A549 treated with Mapracorat at 1 μM for 4 hours (cell line): ENCODE data around the gene KRTAP1-3. TPM values are rescaled to one million over a fixed set of nuclear protein-coding genes. Genes with fewer than 3 reads are reported as not detected.

ENCODE experiments used
- total RNA-seq: library from RNA; stranded (reverse); fragments of 200-300 nt; extraction: Qiagen RNA extraction; gene quantifications from 5 replicates; pipeline ENCODE4 v1.2.3, GENCODE V29; 2022

KRTAP1-3 gene, protein sequence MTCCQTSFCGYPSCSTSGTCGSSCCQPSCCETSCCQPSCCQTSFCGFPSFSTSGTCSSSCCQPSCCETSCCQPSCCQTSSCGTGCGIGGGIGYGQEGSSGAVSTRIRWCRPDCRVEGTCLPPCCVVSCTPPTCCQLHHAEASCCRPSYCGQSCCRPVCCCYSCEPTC
- not detected in 5 replicates for total RNA-seq

DNA sequence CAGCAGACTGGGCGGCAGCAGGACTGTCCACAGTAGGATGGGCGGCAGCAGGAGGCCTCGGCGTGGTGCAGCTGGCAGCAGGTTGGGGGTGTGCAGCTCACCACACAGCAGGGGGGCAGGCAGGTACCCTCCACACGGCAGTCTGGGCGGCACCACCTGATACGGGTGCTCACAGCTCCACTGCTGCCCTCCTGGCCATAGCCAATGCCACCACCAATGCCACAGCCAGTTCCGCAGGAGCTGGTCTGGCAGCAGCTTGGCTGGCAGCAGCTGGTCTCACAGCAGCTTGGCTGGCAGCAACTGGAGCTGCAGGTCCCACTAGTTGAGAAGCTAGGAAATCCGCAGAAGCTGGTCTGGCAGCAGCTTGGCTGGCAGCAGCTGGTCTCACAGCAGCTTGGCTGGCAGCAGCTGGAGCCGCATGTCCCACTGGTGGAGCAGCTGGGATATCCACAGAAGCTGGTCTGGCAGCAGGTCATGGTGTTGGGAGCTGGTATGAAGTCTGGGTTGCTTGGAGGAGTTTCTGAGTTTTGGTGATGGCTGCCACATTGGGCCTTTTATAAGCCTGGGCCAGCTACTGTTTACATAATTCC is at the start of gene KRTAP1-3:
Gene KRTAP1-3, minus strand, starts transcription at position 529 of the 590 bp plus-strand sequence. Its CDS starts 53 bp downstream, at position 476.

DNA sequence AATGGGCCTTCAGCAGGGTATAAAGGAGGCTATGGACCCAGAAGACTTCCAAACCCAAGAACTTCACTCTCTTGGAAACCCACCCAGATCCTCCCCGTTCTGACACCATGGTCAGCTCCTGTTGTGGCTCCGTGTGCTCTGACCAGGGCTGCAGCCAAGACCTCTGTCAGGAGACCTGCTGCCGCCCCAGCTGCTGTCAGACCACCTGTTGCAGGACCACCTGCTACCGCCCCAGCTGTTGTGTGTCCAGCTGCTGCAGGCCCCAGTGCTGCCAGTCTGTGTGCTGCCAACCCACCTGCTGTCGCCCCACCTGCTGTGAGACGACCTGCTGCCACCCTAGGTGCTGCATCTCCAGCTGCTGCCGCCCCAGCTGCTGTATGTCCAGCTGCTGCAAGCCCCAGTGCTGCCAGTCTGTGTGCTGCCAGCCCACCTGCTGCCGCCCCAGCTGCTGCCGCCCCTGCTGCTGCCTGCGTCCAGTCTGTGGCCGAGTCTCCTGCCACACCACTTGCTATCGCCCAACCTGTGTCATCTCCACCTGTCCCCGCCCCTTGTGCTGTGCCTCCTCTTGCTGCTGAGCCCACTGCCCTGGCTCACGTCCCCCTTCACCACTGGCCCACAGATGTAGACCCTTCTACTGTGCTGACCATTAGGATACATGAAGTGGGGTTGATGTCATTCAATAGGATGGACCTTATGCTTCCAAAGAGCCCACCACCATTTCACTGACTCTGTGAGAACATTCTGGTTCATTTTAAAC is 49.6 kb upstream of the KRTAP1-3 start, which contains the start of gene KRTAP4-7:
Gene KRTAP4-7, plus strand, starts transcription at position 51 of the 757 bp plus-strand sequence. Its CDS starts 57 bp downstream, at position 108.

DNA sequence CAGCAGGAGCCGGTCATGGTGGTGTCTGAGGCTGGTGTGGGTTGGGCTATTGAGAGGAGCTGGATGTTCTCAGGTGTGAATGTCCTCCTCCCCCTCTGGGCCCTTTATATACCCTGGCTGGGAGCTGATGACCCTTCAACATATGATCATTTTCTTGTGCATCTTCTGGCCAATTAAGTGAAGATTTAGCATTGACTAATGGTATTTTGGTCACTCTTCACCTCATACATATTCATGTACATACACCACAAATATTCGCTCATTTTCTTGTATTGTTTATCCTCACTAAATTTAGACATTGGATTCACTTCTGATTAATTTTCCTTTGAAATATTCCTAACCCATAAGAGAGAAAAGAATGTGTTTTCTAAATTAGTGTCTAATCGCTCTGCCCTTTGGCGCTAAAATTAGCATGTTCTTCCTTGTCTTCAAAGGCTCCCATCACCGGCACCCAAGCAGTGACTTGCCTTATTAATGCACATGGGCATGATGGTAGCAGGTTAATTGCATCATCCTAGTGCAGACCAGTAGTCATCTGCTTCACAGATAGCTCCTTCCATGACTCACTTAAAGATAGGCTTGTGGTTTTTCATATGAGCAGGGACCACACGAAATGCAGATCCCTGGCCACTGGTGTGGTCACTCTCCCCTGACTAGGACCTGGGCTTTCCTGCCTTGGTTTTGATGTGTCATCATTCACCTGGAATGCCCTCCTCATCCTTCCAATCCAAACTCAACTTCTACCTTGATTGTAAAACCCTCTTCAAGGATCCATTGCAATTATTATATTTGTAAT is 31.4 kb upstream of the KRTAP1-3 start, which contains the start of gene KRTAP2-4:
Gene KRTAP2-4, minus strand, starts transcription at position 51 of the 796 bp plus-strand sequence. Its CDS starts 34 bp downstream, at position 17.

DNA sequence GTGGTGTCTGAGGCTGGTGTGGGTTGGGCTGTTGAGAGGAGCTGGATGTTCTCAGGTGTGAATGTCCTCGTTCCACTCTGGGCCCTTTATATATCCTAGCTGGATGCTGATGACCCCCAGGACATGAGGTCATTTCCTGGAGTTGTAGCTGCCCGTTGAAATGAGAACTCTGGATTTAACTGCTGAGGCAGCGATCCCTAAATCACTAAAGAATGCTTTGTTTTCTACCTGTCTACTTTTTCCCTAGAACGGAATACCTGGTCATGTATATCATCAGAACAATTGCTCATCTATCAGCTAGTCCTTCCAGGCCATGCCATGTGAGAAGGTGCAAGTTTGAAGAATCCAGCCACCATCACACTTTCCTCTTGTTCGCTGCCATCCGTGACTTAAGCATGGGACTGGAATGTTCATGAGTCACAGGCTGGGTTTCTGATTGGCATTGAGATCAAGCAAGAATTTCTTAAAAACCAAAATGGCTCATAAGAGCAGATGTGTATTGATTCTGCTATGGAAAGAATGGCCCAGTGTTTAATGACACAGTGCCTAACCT is 25.5 kb upstream of the KRTAP1-3 start, which contains the start of gene KRTAP2-3:
Gene KRTAP2-3, minus strand, starts transcription at position 63 of the 553 bp plus-strand sequence. CDS start 64 bp downstream, outside the sequence.

DNA sequence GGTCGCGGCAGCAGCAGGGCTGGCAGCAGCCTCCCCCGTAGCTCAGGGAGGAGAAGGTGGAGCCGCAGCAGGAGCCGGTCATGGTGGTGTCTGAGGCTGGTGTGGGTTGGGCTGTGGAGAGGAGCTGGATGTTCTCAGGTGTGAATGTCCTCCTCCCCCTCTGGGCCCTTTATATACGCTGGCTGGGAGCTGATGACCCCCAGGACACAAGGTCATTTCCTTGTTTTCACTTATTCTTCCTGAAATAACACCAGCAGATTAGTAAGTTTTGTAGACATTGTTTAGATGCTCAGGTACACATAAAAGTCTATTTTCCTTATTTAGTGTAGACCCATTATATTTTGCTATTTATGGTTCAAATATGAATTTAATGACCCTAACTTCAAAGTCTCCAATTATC is 20.5 kb upstream of the KRTAP1-3 start, which contains the start of gene KRTAP2-2:
Gene KRTAP2-2, minus strand, starts transcription at position 101 of the 400 bp plus-strand sequence. Its CDS starts 19 bp downstream, at position 82.

DNA sequence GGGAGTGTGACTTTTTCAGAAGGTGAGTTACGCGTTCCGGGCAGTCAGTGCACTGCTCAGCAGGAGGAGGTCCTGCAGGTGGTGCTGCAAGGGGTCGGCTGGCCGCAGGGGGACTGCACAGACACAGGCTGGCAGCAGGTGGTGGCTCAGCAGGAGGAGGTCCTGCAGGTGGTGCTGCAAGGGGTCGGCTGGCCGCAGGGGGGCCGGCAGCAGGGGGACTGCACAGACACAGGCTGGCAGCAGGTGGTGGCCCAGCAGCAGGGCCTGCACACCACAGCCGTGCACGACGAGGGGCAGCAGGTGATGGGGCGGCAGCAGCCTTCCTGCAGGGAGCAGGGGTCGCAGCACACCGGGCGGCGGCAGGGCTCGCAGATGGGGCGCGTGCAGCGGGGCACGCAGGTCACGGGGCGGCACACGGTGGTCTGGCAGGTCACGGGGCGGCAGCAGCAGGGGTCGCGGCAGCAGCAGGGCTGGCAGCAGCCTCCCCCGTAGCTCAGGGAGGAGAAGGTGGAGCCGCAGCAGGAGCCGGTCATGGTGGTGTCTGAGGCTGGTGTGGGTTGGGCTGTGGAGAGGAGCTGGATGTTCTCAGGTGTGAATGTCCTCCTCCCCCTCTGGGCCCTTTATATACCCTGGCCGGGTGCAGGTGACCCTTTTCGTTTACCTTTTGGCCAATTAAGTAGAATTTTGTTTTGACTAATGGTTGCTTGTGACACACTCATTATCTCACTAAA is 12.2 kb upstream of the KRTAP1-3 start, which contains the start of gene KRTAP2-1:
Gene KRTAP2-1, minus strand, starts transcription at position 582 of the 731 bp plus-strand sequence. Its CDS starts 49 bp downstream, at position 533.

DNA sequence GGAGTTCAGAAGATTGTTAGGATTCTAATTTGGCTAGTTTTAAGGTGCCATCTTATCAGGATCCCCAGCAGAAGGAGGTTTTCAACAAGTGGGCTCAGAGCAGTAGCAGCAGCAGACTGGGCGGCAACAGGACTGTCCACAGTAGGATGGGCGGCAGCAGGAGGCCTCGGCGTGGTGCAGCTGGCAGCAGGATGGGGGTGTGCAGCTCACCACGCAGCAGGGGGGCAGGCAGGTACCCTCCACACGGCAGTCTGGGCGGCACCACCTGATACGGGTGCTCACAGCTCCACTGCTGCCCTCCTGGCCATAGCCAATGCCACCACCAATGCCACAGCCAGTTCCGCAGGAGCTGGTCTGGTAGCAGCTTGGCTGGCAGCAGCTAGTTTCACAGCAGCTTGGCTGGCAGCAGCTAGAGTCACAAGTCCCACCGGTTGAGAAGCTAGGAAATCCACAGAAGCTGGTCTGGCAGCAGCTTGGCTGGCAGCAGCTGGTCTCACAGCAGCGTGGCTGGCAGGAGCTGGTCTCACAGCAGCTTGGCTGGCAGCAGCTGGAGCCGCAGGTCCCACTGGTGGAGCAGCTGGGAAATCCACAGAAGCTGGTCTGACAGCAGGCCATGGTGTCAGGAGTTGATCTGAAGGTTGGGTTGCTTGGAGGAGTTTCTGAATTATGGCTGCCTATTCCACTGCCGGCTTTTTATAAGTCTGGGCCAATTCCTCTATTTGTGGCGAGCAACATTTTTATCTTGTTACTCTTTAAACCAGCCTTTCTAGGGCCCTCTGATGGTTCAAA is 6.3 kb upstream of the KRTAP1-3 start, which contains the start of gene KRTAP1-1:
Gene KRTAP1-1, minus strand, starts transcription at position 668 of the 789 bp plus-strand sequence. Its CDS starts 53 bp downstream, at position 615.

DNA sequence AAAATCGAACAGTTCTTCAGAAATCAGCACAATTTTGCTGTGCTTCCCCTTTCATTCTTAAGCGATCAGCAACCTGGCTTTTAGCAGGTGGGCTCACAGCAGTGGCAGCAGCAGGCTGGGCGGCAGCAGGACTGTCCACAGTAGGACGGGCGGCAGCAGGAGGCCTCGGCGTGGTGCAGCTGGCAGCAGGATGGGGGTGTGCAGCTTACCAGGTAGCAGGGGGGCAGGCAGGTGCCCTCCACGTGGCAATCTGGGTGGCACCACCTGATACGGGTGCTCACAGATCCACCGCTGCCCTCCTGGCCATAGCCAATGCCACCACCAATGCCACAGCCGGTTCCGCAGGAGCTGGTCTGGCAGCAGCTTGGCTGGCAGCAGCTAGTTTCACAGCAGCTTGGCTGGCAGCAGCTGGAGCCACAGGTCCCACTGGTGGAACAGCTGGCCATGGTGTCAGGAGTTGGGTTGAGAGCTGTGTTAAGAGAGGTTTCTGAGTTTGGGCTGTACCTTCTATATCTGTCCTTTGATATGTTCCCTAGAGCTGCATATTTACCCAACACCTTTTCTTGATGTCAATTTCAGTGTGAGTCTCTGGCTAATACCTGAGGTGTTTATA is 4.9 kb downstream of the KRTAP1-3 start, which contains the start of gene KRTAP1-4:
Gene KRTAP1-4, minus strand, starts transcription at position 563 of the 613 bp plus-strand sequence. Its CDS starts 117 bp downstream, at position 446.

DNA sequence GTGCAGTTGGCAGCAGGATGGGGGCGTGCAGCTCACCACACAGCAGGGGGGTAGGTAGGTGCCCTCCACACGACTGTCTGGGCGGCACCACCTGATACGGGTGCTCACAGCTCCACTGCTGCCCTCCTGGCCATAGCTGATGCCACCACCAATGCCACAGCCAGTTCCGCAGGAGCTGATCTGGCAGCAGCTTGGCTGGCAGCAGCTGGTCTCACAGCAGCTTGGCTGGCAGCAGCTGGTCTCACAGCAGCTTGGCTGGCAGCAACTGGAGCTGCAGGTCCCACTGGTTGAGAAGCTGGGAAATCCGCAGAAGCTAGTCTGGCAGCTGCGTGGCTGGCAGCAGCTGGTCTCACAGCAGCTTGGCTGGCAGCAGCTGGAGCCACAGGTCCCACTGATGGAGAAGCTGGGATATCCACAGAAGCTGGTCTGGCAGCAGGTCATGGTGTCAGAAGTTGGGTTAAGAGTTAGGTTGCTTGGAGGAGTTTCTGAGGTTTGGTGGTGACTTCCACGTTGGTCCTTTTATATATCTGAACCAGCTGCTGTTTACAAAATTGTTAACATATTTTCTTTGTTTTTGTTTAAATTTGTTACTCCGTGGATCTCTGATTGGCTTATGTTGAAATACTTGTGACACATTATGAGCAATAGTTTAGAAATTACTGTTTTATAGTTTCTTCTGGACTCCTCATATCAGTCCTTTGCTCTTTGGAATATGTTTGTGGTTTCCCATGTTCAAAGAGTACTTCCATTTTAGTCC is 7.8 kb downstream of the KRTAP1-3 start, which contains the start of gene KRTAP1-5:
Gene KRTAP1-5, minus strand, starts transcription at position 494 of the 757 bp plus-strand sequence. Its CDS starts 53 bp downstream, at position 441.

DNA sequence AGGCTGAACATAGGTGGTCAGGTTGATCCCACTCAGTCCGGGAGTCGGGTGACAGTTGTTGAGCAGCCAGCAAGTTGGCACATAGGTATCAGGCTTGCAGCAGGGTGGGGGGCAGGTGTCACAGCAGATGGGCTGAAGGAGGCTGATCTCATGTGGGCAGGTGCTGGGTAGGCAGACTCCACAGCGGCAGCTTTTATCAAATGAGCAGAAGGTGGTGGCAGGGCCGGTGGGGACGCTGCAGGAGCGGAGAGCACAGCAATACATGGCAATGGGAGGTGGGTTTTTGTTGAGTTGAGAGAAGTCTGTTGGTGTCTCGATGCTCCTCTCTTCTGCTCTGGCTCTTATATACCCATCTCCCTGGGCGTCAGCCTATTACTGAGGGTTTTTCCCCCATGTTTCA is 25.9 kb downstream of the KRTAP1-3 start, which contains the start of gene KRTAP3-1:
Gene KRTAP3-1, minus strand, starts transcription at position 318 of the 400 bp plus-strand sequence. Its CDS starts 54 bp downstream, at position 264.

DNA sequence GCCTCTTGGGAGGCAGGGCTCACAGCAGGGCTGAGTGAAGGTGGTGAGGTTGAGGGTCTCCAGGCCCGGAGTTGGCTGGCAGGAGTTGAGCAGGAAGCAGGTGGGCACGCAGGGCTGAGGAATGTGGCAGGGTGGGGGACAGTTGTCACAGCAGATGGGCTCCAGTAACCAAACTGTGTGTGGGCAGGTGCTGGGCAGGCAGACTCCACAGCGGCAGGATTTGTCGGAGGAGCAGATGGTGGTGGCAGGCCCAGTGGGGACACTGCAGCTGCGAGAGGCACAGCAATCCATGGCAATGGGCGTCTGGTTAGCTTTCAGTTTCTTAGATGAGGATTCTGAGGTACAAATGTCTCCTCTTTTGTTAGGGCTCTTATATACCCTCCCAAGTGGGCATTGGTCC is 35.1 kb downstream of the KRTAP1-3 start, which contains the start of gene KRTAP3-2:
Gene KRTAP3-2, minus strand, starts transcription at position 344 of the 400 bp plus-strand sequence. Its CDS starts 53 bp downstream, at position 291.

DNA sequence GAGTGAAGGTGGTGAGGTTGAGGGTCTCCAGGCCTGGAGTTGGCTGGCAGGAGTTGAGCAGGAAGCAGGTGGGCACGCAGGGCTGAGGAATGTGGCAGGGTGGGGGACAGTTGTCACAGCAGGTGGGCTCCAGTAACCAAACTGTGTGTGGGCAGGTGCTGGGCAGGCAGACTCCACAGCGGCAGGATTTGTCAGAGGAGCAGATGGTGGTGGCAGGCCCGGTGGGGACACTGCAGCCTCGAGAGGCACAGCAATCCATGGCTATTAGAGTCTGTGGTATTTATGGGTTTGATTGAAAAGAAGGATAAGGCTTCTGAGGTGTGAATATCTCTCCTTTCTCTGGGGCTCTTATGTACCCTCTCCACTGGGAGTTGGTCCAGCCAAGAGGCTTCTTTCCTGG is 40.8 kb downstream of the KRTAP1-3 start, which contains the start of gene KRTAP3-3:
Gene KRTAP3-3, minus strand, starts transcription at position 326 of the 400 bp plus-strand sequence. Its CDS starts 67 bp downstream, at position 259.

DNA sequence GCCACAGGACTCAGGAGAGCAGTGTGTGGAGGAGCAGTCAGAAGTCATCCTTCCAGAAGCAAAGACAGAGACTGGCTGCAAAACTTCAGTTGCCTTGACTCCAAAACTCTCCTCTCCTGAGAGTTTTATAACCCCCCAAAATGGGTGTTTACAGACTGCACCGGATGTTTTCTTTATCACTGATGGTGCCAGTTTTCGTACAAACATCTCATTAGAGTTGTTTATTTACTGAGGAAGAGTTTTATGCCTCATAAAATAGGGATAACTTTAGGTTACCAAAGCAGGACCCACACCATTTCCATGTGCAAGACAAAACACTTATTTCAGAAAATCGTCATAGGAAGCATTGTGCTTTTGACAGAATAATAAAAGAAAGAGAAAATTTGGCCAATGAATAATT is 50.4 kb downstream of the KRTAP1-3 start, which contains the start of gene KRT40:
Gene KRT40, minus strand, starts transcription at position 101 of the 400 bp plus-strand sequence. Its CDS starts 53 bp downstream, at position 48.

Other genes with a start within 250 kb of the KRTAP1-3 start
- not detected in 5 replicates for gene KRT28, start 234.9 kb downstream of the KRTAP1-3 start, total RNA-seq
- gene KRT10, start 212.3 kb downstream of the KRTAP1-3 start, total RNA-seq = 70.6 to 111 TPM (median 103 TPM) in 5 replicates
- gene KRT12, start 167.7 kb downstream of the KRTAP1-3 start, total RNA-seq = not detected in 5 replicates
- 0.17 to 0.45 TPM (median 0.26 TPM) in 5 replicates for gene KRT20, start 149.6 kb downstream of the KRTAP1-3 start, total RNA-seq
- 0.08 to 0.15 TPM (median 0.08 TPM) in 3 of 5 replicates, not detected in the others for gene KRT23, start 97.2 kb downstream of the KRTAP1-3 start, total RNA-seq
- gene KRT39, start 67.9 kb downstream of the KRTAP1-3 start, total RNA-seq = not detected in 5 replicates
- not detected in 5 replicates for gene KRT40, start 50.5 kb downstream of the KRTAP1-3 start, total RNA-seq
- gene KRTAP3-3, start 40.7 kb downstream of the KRTAP1-3 start, total RNA-seq = not detected in 5 replicates
- gene KRTAP3-2, start 35.0 kb downstream of the KRTAP1-3 start, total RNA-seq = 0.22 to 0.42 TPM (median 0.37 TPM) in 3 of 5 replicates, not detected in the others
- gene KRTAP3-1, start 25.7 kb downstream of the KRTAP1-3 start, total RNA-seq = 0.35 TPM in 1 of 5 replicates, not detected in the others
- gene KRTAP1-5, start 7.7 kb downstream of the KRTAP1-3 start, total RNA-seq = not detected in 5 replicates
- gene KRTAP1-4, start 4.7 kb downstream of the KRTAP1-3 start, total RNA-seq = not detected in 5 replicates
- gene KRTAP1-1, start 6.6 kb upstream of the KRTAP1-3 start, total RNA-seq = not detected in 5 replicates
- gene KRTAP2-1, start 12.4 kb upstream of the KRTAP1-3 start, total RNA-seq = not detected in 5 replicates
- not detected in 5 replicates for gene KRTAP2-2, start 20.4 kb upstream of the KRTAP1-3 start, total RNA-seq
- 0.22 TPM in 1 of 5 replicates, not detected in the others for gene KRTAP2-3, start 25.2 kb upstream of the KRTAP1-3 start, total RNA-seq
- gene KRTAP2-4, start 31.0 kb upstream of the KRTAP1-3 start, total RNA-seq = not detected in 5 replicates
- gene KRTAP4-7, start 49.3 kb upstream of the KRTAP1-3 start, total RNA-seq = not detected in 5 replicates
- gene KRTAP4-8, start 63.3 kb upstream of the KRTAP1-3 start, total RNA-seq = not detected in 5 replicates
- gene KRTAP4-16, start 67.3 kb upstream of the KRTAP1-3 start, total RNA-seq = not detected in 5 replicates
- not detected in 5 replicates for gene KRTAP4-9, start 70.5 kb upstream of the KRTAP1-3 start, total RNA-seq
- gene KRTAP4-11, start 83.5 kb upstream of the KRTAP1-3 start, total RNA-seq = not detected in 5 replicates
- gene KRTAP4-12, start 89.3 kb upstream of the KRTAP1-3 start, total RNA-seq = not detected in 5 replicates
- not detected in 5 replicates for gene KRTAP4-6, start 105.7 kb upstream of the KRTAP1-3 start, total RNA-seq
- gene KRTAP4-5, start 115.0 kb upstream of the KRTAP1-3 start, total RNA-seq = not detected in 5 replicates
- not detected in 5 replicates for gene KRTAP4-4, start 125.9 kb upstream of the KRTAP1-3 start, total RNA-seq
- gene KRTAP4-3, start 133.3 kb upstream of the KRTAP1-3 start, total RNA-seq = not detected in 5 replicates
- gene KRTAP4-2, start 143.3 kb upstream of the KRTAP1-3 start, total RNA-seq = not detected in 5 replicates
- gene KRTAP4-1, start 150.0 kb upstream of the KRTAP1-3 start, total RNA-seq = 0.16 to 0.38 TPM (median 0.18 TPM) in 3 of 5 replicates, not detected in the others
- gene KRTAP9-1, start 155.0 kb upstream of the KRTAP1-3 start, total RNA-seq = not detected in 5 replicates
- not detected in 5 replicates for gene KRTAP9-2, start 191.8 kb upstream of the KRTAP1-3 start, total RNA-seq
- gene KRTAP9-3, start 197.6 kb upstream of the KRTAP1-3 start, total RNA-seq = not detected in 5 replicates
- not detected in 5 replicates for gene KRTAP9-8, start 203.1 kb upstream of the KRTAP1-3 start, total RNA-seq
- gene KRTAP9-4, start 214.8 kb upstream of the KRTAP1-3 start, total RNA-seq = not detected in 5 replicates
- not detected in 5 replicates for gene KRTAP9-9, start 220.5 kb upstream of the KRTAP1-3 start, total RNA-seq
- gene KRTAP9-6, start 230.5 kb upstream of the KRTAP1-3 start, total RNA-seq = not detected in 5 replicates
- not detected in 5 replicates for gene KRTAP9-7, start 240.8 kb upstream of the KRTAP1-3 start, total RNA-seq